Head of caudate nucleus (tissue), 42 donors: ENCODE results near the gene CYP26B1.
"Not testable (repeated sequence)": the region's sequence is repeated elsewhere in the genome, so short reads cannot be mapped to it uniquely, and the experiment has no call there.

Experiments
- DNase-seq, 42 donors: peaks; one replicate each; pipeline versions ENCODE4 v3.0.0 to v3.0.0-alpha.2; 2020 to 2021; ENCODE audit warnings: mixed read lengths in 7 of 42
- intact Hi-C: fragments of 100-400 bp; cut with DNase I; formaldehyde crosslinking; loops from one replicate; pipeline ENCODE4 v1.15.0; 2022

CYP26B1 gene

DNA sequence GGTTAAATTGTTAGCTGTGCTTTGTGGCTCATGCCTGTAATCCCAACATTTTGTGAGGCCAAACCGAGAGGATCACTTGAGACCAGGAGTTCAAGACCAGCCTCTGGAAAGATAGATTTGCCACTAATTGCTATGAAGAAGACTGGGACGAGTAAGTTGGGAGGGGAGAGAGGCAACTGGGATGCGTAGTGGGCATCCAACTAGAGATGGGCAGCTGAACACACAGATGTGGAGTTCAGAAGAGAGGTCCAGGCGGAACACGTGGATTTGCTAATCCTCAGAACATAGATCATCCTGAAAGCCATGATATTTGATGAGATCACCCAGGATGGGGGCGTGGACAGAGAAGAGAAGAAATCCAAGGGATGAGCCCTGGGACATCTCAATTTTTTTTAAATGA is 48.7 kb downstream of the CYP26B1 start:
- intact Hi-C loops: no loop called here
- DNase-seq: peak in 2 of 42 donors; percentile 1 to 18

- peak in 1 of 42 donors; percentile 18 for DNase-seq
- intact Hi-C loops: no loop called here
These were observed 50.4 kb downstream of the CYP26B1 start for GRCh38 chr2:72097276-72097675.

GRCh38 chr2:72096181-72096580 is 51.5 kb downstream of the CYP26B1 start:
- no peak for DNase-seq
- intact Hi-C loops: no loop called here

DNA sequence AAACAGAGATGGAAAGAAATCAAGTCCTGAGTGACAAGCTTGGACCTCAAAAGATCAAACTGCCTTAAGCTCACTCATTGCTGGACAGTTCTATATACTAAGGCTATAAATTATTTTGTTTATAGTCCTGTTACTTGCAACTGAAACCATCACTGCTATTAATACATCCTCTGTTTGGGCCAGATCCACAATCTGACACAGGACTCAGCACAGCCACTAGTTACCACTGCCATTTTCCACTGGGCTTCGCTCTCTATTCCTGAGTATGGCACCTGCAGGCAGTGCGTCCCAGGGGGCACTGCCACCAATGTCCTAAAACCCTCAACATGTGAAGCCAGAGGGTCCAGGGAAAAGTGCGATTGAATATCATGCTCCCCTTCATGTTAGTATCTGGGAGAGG is 52.3 kb downstream of the CYP26B1 start:
- intact Hi-C loops: no loop called here
- peak in 2 of 42 donors; percentile 23 to 25 for DNase-seq

GRCh38 chr2:72094701-72095100 is 53.0 kb downstream of the CYP26B1 start:
- DNase-seq: peak in 2 of 42 donors; percentile 10 to 13
- intact Hi-C loops: no loop called here

DNA sequence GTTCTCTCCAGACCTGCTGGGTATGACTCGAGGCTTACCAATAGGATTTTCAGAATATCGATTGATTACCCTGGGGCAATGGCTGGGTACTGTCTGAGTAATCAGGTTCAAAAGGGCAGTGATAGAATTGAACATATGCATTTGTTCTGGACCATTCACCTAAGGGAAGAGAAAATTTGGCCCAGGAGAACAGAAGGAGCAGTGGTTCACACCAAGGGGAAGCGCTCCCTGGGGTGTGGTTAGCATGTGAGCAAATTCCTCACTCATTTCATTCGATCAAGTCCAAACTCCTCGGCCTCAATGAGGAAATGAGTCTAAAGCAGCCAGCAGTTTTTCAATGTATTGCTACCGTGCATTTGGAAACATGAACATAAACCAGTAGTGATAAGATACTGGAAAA is 55.6 kb downstream of the CYP26B1 start:
- intact Hi-C loops: no loop called here
- DNase-seq: peak in 1 of 42 donors; percentile 24

GRCh38 chr2:72090781-72091482 is 56.7 kb downstream of the CYP26B1 start:
- intact Hi-C loops: no loop called here
- peak in 2 of 42 donors; percentile 31 for DNase-seq

DNA sequence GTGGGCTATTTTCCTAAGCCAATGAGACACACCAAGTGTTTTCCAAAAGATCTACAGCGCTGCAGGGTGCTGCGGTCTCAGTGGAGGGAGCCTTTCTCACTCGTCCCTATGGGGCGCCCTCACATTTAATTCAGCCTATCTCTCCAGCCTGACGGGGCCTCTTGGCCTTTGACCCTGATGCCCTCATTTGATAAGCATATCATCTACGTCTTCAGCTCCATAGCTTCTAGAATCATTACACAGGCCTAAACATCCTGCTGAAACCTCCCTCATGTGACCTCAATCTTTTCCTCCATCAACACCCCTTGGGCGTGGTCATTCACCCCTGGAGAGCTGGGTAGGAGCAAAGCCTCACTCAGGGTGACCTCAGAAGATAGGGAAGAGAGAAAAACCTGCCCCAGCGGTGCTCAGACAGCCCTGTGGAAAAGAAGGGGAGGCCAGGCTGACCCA is 57.4 kb downstream of the CYP26B1 start:
- intact Hi-C loops: no loop called here
- peak in 2 of 42 donors; percentile 10 to 16 for DNase-seq

GRCh38 chr2:72089537-72089936 is 58.1 kb downstream of the CYP26B1 start:
- peak in 2 of 42 donors; percentile 30 for DNase-seq
- intact Hi-C loops: no loop called here

GRCh38 chr2:72089028-72089427 is 58.6 kb downstream of the CYP26B1 start:
- DNase-seq: no peak
- intact Hi-C loops: no loop called here

GRCh38 chr2:72086871-72087633 is 60.6 kb downstream of the CYP26B1 start:
- DNase-seq: not testable (repeated sequence)

DNA sequence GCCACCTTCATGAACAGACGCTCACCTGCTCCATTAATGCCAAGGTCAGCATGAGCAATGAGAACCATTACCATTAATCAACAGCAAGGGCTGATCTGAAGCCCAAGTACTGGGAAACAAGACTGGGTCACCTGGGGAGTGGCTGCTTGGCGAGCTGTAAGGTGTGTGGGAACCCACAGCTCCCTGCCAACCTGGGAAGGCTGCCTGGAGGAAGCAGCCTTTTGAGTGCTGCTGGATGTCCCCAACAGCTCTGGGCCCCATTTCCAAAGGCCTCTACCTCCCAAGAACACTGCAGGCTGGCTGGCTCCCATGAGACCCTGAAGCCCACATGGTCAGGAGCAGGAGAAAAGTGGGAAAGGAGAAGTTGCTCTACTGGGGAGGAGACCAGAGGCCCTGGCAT is 62.1 kb downstream of the CYP26B1 start:
- intact Hi-C loops: no loop called here
- DNase-seq: peak in 2 of 42 donors; percentile 16 to 26

More at GRCh38 chr2:72086871-72087633, 60.6 kb downstream of the CYP26B1 start:
- intact Hi-C loops: not testable (repeated sequence)

- DNase-seq: peak in 2 of 42 donors; percentile 21 to 31
- intact Hi-C loops: no loop called here
These were observed 62.6 kb downstream of the CYP26B1 start for GRCh38 chr2:72085036-72085435.

GRCh38 chr2:72084584-72084976 is 63.1 kb downstream of the CYP26B1 start:
- DNase-seq: peak in 1 of 42 donors; percentile 28
- intact Hi-C loops: no loop called here

DNA sequence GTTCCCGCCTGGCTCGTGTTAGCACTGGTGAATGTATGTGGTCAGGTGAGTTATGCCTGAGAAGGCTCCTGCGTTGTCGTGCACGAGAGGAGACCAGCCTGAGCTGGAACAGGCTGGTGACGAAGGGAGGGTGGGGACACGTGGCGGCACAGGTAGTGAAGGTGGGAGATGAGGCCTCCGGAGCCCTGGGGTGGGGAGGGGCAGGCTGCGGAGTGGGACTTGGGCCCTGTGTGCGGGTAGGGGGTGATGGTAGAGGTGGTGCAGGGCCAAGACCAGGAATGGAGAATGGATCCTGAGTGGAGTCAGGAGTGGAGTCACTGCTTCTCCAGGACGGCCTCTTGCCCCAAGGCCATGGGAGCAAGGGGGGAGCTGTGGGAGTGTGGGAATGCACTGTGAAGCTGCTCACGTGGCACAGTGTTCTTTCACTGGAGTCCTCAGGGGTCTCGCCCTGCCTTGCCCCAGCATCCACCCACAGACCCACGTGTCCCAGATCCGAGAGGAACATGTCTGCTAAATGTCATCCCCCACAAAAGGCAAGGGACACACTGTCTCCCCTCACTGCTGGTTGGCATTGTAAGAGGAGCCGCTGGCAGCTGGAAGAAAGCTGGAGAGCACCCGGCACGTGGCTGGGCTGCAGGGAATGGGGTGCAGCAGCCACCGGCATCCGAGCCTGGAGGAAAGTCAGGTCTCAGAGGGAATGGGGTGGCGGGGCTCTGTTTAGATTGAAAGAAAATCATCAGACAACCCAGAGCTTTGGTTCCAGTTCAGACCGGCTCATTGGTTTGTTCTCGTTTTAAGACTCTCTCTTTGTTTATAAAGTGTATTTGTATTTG is 63.7 kb downstream of the CYP26B1 start:
- DNase-seq: peak in 3 of 42 donors; percentile 13 to 37 (median 34)

GRCh38 chr2:72082887-72083286 is 64.8 kb downstream of the CYP26B1 start:
- DNase-seq: peak in 2 of 42 donors; percentile 35 to 38
- intact Hi-C loops: no loop called here

More for the DNA sequence above, 63.7 kb downstream of the CYP26B1 start:
- intact Hi-C loops: no loop called here

DNA sequence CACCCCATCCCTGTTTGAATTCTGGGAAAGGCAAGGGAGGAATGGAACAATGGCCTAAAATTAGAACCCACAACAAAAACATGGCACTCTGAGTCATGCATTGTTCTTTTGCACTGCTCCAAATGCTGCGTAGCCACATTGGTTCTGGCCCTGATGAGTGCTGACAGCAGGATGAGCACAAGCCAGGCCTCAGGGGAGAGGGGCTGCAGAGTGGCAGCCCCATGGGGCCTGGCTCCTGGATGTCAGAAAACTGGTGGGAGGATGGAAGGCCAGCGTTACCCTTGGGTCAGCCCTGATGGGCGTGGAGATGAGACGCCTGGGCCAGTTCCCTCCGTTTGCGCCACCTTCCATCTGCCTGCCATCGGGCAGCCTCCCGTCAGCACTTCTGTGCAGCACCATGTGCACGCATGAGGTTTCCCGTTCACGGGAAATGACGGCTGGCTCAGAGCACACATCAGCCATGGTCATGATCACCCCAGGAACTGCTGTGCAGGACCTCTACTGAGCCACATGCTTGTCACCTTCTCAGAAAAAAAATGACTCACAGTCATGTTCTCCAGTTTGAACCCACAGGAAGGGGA is 65.6 kb downstream of the CYP26B1 start:
- intact Hi-C loops: no loop called here
- DNase-seq: peak in 2 of 42 donors; percentile 31 to 33

DNA sequence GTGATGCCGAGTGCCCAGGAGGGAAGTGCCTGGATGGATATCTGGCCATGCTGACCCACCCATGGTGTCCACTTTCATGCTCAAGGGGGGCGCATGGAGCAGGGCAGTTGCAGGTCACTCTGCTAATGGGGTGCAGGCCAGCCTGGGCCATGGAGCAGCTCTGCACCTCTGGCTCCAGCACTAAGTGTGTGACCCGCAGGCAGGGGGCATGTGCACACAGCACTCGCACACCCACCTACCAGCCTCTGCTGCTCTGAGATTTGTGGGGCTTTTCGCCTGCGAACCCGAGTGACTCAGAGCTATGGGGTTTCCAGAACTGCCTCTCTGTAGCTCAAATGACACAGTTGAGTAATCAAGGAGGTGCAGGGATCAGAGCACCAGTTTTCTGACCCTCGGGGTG is 66.2 kb downstream of the CYP26B1 start:
- intact Hi-C loops: no loop called here
- DNase-seq: peak in 38 of 42 donors; percentile 10 to 82 (median 52)
